ENCODE data around the gene GLRA2.

GRCh38 chrX:14670819-14671218 is 141.5 kb downstream of the GLRA2 start:
- TF ChIP-seq POLR2AphosphoS5 (IDR thresholded peaks at IDR 0.05; ENCODE audit: low read length) (no peak), ESRRA (IDR thresholded peaks at IDR 0.05; ENCODE audit: low read length) (no peak), ZNF274 (IDR thresholded peaks at IDR 0.05; ENCODE audit: insufficient read depth, insufficient read length) (no peak), TCF7 (IDR thresholded peaks at IDR 0.05; ENCODE audit: borderline replicate concordance) (no peak), CTCF (IDR thresholded peaks at IDR 0.05 in 2 of 3, conservative IDR thresholded peaks at IDR 0.05 in 1 of 3; ENCODE audit: control insufficient read depth in 2 of 3, extremely low read depth in 1 of 3, insufficient read depth in 1 of 3, low read depth in 3 of 3, low read length in 3 of 3) (no peak), MTA2 (IDR thresholded peaks at IDR 0.05; ENCODE audit: low read depth) (peak; percentile 53; the same call in 1 of the 2 replicates)
